ENCODE data around the gene CFAP68. TPM values are rescaled to one million over a fixed set of nuclear protein-coding genes. Genes with fewer than 3 reads are reported as not detected.

The CFAP68 gene
- total and polyA plus RNA-seq, 2 experiments from 2014 or later, result 9.9 to 52.8 TPM

GRCh38 chr11:111878385-111878848 is 924 bp upstream of the CFAP68 start:
- H3K27me3 ChIP-seq (ENCODE audit: insufficient read depth), result no peaks in the 10 kb centered on the region
- peak overlapping the region; percentile 89 for H3K27ac ChIP-seq (ENCODE audit: low read depth)
- H3K4me3 ChIP-seq, result peak overlapping the region; percentile 72
- H2AFZ ChIP-seq, result peak overlapping the region; percentile 99
- peak overlapping the region; percentile 94 for H3K4me3 Mint-ChIP-seq
- H3K27me3 Mint-ChIP-seq (ENCODE audit: insufficient read depth, low read depth, poor library complexity), result peaks cover 5% of the 10 kb centered on the region
- H3K4me1 ChIP-seq (ENCODE audit: insufficient read depth), result 0 out of 2 replicates have a peak, but pooled peaks cover 9% of the 10 kb centered on the region
- peak; percentile 39 for DNase-seq (ENCODE audit: low spot score)
- H3K4me2 ChIP-seq, result peak overlapping the region; percentile 86
- H3K9me2 ChIP-seq (ENCODE audit: insufficient read depth), result no peaks in the 10 kb centered on the region
- peaks cover 5% of the 10 kb centered on the region for H3F3A ChIP-seq (replicated peaks; ENCODE audit: low read depth)
- peaks cover 5% of the 10 kb centered on the region; the same call in 2 of the 3 replicates for H3K4me1 Mint-ChIP-seq
- ATAC-seq, result peak; percentile 24
- H3K36me3 ChIP-seq (ENCODE audit: insufficient read depth), result no peaks in the 10 kb centered on the region
- H4K20me1 ChIP-seq (replicated peaks; ENCODE audit: insufficient read depth), result no peaks in the 10 kb centered on the region
- no peaks in the 10 kb centered on the region for H3K79me2 ChIP-seq (replicated peaks; ENCODE audit: insufficient read depth)
- no peaks in the 10 kb centered on the region for H3K9me3 Mint-ChIP-seq
- no peaks in the 10 kb centered on the region for H3K36me3 Mint-ChIP-seq (ENCODE audit: low read depth)
- peak overlapping the region; percentile 99 for H3K27ac Mint-ChIP-seq
- TF ChIP-seq CTCF (conservative IDR thresholded peaks at IDR 0.05; ENCODE audit: low read depth in 2 of 2) (peak in 1 of 2 experiments; percentile 38; a peak in 1 of 4 replicates), EZH2phosphoT487 (IDR thresholded peaks at IDR 0.05; ENCODE audit: unreplicated experiment) (no peak)

GRCh38 chr11:111879637-111879960 is 258 bp downstream of the CFAP68 start:
- Histone ChIP-seq H3K4me1 (ENCODE audit: insufficient read depth) (0 out of 2 replicates have a peak, but pooled peaks cover 9% of the 10 kb centered on the region), H3K79me2 (replicated peaks; ENCODE audit: insufficient read depth) (no peaks in the 10 kb centered on the region), H2AFZ (peak overlapping the region; percentile 95), H3F3A (replicated peaks; ENCODE audit: low read depth) (peaks cover 5% of the 10 kb centered on the region), H3K36me3 (ENCODE audit: insufficient read depth) (no peaks in the 10 kb centered on the region), H3K9me2 (ENCODE audit: insufficient read depth) (no peaks in the 10 kb centered on the region), H4K20me1 (replicated peaks; ENCODE audit: insufficient read depth) (no peaks in the 10 kb centered on the region), H3K4me2 (peak overlapping the region; percentile 96), H3K4me3 (peak overlapping the region; percentile 72), H3K27ac (ENCODE audit: low read depth) (peak overlapping the region; percentile 92), H3K27me3 (ENCODE audit: insufficient read depth) (no peaks in the 10 kb centered on the region)
- no peak for ATAC-seq
- H3K4me1 Mint-ChIP-seq, result peaks cover 5% of the 10 kb centered on the region; the same call in 2 of the 3 replicates
- H3K4me3 Mint-ChIP-seq, result peak overlapping the region; percentile 94
- H3K9me3 Mint-ChIP-seq, result no peaks in the 10 kb centered on the region
- H3K27ac Mint-ChIP-seq, result peak overlapping the region; percentile 99
- H3K27me3 Mint-ChIP-seq (ENCODE audit: insufficient read depth, low read depth, poor library complexity), result peaks cover 5% of the 10 kb centered on the region
- H3K36me3 Mint-ChIP-seq (ENCODE audit: low read depth), result no peaks in the 10 kb centered on the region
- no peak for DNase-seq (ENCODE audit: low spot score)
- TF ChIP-seq ZNF114 (CRISPR knock-in tag; IDR thresholded peaks at IDR 0.05), result no peak
- TF ChIP-seq STAT1 (IDR thresholded peaks at IDR 0.05; ENCODE audit: unreplicated experiment), result no peak
- TF ChIP-seq CTCF (conservative IDR thresholded peaks at IDR 0.05; ENCODE audit: low read depth in 2 of 2), result no peak
- no peak for TF ChIP-seq ZNF462 (CRISPR knock-in tag; IDR thresholded peaks at IDR 0.05)
- TF ChIP-seq REST (IDR thresholded peaks at IDR 0.05; ENCODE audit: unreplicated experiment), result no peak
- TF ChIP-seq CREB1 (CRISPR knock-in tag; IDR thresholded peaks at IDR 0.05; ENCODE audit: low read depth), result no peak

All from GM23338 (cell line).